Fibroblast of the aortic adventitia (primary cell): ENCODE data around the gene CTDP1. TPM values are rescaled to one million over a fixed set of nuclear protein-coding genes. Genes with fewer than 3 reads are reported as not detected.

Experiments used
- DNase-seq: peaks from one replicate; pipeline ENCODE4 v3.0.0-alpha.2; 2010; ENCODE audit warnings: low read depth
- H3K4me3 ChIP-seq: 2 replicates; pipeline ENCODE4 v1.5.1; 2011; ENCODE audit warnings: low read depth, mild to moderate bottlenecking, control low read depth, low read length, moderate library complexity
- total RNA-seq: library from RNA; depleted of rRNA; stranded (reverse); fragments of >200 nt; gene quantifications from 2 replicates; pipeline ENCODE4 v1.2.3, GENCODE V29; 2012; ENCODE audit warnings: low replicate concordance
- TF ChIP-seq, protein P1 (sequence below): IDR thresholded peaks from 2 replicates; pipeline ENCODE4 v1.5.1; 2011; ENCODE audit warnings: mild to moderate bottlenecking, low read length, control low read depth, inconsistent platforms; ENCODE audit not compliant: insufficient read depth

The CTDP1 gene
- total RNA-seq, 1 donor: 14.1 TPM

DNA sequence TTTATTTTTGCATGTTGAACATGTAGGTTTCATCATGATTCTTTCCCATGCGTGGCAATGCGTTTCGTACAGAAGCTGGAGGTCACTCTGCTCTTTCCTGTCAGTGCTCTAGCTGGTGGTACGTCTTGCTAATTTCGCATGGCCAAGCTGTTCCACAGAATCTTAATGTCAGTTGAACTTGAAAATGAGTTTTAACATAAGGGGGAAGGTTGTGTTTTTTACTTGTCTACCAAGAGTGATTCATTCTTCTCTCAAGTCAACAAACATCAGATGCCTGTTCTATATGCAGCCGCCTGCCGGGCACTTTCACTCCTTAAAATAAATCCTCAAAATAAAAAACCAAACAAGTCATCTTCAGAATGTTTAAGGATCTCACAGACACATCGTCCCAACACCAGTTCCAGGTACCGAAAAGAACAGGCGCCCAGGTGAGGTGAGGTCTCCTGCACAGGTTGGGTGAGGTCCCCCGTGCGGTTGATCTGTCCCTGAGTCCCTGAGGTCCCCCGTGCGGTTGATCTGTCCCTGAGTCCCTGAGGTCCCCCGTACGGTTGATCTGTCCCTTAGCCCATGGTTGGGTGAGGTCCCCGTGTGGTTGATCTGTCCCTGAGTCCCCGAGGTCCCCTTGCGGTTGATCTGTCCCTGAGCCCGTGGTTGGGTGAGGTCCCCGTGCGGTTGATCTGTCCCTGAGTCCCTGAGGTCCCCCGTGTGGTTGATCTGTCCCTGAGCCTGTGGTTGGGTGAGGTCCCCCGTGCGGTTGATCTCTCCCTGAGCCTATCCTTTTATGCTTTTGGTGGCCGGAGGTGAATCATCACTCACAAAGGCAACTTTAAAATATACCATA is 61.1 kb downstream of the CTDP1 start:
- no peak overlapping the region for H3K4me3 ChIP-seq
- no peak for DNase-seq
- TF ChIP-seq, protein P1, sequence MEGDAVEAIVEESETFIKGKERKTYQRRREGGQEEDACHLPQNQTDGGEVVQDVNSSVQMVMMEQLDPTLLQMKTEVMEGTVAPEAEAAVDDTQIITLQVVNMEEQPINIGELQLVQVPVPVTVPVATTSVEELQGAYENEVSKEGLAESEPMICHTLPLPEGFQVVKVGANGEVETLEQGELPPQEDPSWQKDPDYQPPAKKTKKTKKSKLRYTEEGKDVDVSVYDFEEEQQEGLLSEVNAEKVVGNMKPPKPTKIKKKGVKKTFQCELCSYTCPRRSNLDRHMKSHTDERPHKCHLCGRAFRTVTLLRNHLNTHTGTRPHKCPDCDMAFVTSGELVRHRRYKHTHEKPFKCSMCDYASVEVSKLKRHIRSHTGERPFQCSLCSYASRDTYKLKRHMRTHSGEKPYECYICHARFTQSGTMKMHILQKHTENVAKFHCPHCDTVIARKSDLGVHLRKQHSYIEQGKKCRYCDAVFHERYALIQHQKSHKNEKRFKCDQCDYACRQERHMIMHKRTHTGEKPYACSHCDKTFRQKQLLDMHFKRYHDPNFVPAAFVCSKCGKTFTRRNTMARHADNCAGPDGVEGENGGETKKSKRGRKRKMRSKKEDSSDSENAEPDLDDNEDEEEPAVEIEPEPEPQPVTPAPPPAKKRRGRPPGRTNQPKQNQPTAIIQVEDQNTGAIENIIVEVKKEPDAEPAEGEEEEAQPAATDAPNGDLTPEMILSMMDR: no peak

DNA sequence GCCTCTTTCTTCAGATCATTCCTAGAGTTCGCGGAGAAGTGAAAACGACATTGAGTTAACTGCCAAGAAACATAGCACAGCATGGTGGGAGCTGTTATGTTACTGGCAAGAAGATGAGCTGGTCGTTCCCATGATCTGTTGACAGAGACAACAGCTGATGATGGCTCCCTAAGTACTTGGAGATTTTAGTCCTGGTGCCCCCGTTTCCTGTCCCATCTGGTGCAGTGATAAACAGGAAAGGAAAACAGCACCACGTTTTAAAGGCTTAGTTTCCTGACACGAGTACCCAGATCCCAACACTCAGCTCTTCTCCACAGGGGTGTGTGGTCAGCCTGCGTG is 61.7 kb downstream of the CTDP1 start:
- no peak for DNase-seq
- TF ChIP-seq, protein P1: no peak
- H3K4me3 ChIP-seq: no peak overlapping the region

DNA sequence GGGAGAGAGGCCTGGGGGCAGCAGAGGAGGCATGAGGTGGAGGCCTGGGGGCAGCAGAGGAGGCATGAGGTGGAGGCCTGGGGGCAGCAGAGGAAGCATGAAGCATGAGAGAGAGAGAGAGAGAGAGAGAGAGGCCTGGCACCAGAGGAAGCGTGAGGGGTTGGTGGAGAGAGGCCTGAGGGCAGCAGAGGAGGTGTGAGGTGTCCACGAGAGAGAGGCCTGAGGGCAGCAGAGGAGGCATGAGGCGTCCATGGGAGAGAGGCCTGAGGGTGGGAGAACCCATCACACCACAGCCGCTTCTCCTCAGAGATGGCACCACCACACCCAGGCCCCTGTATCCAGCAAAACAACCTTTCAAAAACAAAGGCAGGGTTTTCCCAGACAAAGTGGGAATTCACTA is 62.5 kb downstream of the CTDP1 start:
- DNase-seq: no peak
- TF ChIP-seq, protein P1: no peak
- H3K4me3 ChIP-seq: no peak overlapping the region

DNA sequence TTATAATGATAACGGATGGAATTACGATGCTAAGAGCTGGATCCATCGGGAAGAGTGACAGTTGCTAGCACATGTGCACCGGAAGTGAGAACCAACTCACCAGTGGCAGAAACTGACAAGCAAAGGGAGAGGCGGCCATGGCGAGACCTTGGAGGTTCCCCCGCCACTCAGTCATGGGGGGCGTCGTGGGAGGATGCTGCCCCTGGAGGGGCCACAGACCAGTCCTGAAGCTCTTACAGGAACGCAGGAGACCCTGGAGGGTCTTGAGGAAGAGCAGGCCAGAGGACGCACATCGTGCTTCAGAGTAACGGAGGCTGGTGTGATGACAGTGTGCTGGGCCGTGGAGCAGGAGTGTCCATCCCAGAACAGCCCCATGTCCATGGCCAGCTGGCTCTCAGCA is 65.0 kb downstream of the CTDP1 start:
- H3K4me3 ChIP-seq: no peak overlapping the region
- TF ChIP-seq, protein P1: no peak
- no peak for DNase-seq

DNA sequence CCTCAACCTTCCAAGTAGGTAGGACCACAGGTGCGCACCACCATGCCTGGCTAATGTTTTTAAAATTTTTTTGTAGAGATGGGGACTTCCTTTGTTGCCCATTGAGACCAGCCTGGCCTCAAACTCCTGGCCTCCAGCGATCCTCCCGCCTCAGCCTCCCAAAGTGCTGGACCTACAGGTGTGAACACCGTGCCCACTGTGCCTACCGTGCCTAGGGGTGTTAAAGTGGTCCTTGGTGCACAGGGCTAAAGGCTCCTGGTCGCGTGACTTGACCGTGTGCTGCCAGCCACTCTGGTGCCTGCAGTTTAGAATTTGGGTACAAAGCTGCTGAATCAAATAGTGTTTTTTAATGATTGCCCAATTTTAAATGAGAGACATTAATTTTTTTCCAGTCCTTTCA is 67.1 kb downstream of the CTDP1 start:
- H3K4me3 ChIP-seq: no peak overlapping the region
- no peak for DNase-seq
- TF ChIP-seq, protein P1: no peak

DNA sequence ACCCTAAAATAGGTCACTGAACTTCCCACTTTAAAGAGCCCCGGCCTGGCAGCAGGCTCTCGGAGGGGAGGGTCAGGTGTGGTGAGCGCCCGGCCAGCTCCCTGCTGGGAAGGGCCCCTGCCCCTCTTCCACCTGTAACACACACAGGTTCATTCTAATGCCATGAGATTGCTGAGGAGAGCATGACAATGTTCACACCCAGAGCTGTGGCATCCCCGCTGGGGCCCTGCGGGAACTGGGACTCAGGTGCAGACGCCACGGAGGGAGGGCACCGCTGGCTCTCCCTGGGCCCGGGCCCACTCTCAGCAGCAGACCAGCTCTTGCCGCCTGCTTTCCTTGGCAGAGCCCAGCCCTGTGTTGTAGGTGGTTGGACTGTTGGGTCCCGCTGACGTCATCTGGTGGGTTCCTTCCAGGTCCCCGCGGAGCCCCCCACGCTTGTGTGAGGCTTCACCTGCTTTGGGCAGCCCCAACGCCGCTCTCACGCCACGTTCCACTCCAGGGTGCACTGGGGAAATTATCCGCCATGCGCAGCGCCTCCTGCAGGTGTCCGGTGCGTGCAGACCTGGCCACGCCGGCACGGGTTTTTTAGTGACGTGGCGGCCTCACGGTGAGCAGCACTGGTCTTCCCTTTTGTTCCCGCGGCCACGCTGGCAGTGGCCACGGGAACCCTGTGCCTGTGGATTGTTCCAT is 67.7 kb downstream of the CTDP1 start:
- TF ChIP-seq, protein P1: no peak
- H3K4me3 ChIP-seq: no peak overlapping the region
- no peak for DNase-seq
